GM10266 (cell line): ENCODE results near the gene ZFYVE9.
A peak's percentile ranks its signal among the peaks of the same experiment; 100 is the strongest.
"Not testable (repeated sequence)": the region's sequence is repeated elsewhere in the genome, so short reads cannot be mapped to it uniquely, and the experiment has no call there.

ENCODE experiments used
- DNase-seq: peaks from one replicate; pipeline ENCODE4 v3.0.0; 2012; ENCODE audit errors: extremely low spot score
- CTCF ChIP-seq: IDR thresholded peaks from 2 replicates; pipeline ENCODE4 v1.5.1; 2012; ENCODE audit warnings: mild to moderate bottlenecking, low read depth; ENCODE audit not compliant: control insufficient read depth, insufficient read depth; ENCODE audit errors: missing control alignments

ZFYVE9 gene

GRCh38 chr1:52139817-52140540 is 1.9 kb upstream of the ZFYVE9 start:
- no peak for TF ChIP-seq CTCF
- peak; percentile 77 for DNase-seq

GRCh38 chr1:52140633-52141512 is 1.0 kb upstream of the ZFYVE9 start:
- no peak for DNase-seq
- no peak for TF ChIP-seq CTCF

GRCh38 chr1:52142220-52143183 is 613 bp downstream of the ZFYVE9 start:
- DNase-seq: peak; percentile 61

GRCh38 chr1:52145137-52145536 is 3.2 kb downstream of the ZFYVE9 start:
- DNase-seq: no peak
- no peak for TF ChIP-seq CTCF

More at GRCh38 chr1:52142220-52143183, 613 bp downstream of the ZFYVE9 start:
- TF ChIP-seq CTCF: no peak

- not testable (repeated sequence) for DNase-seq
Measured at GRCh38 chr1:52150445-52150844, 8.6 kb downstream of the ZFYVE9 start.

GRCh38 chr1:52150946-52151345 is 9.1 kb downstream of the ZFYVE9 start:
- TF ChIP-seq CTCF: no peak
- DNase-seq: no peak

- TF ChIP-seq CTCF: no peak
- no peak for DNase-seq
Measured at GRCh38 chr1:52152572-52152971, 10.7 kb downstream of the ZFYVE9 start.
